Prostate gland (tissue), 2 donors: ENCODE measurements around the gene NOVA2.

Experiments
- CTCF ChIP-seq, 4 experiments: fragments of 200-600 bp in 2 of 4; fragments of 450-650 bp in 2 of 4; sonication (generic) in 2 of 4; IDR thresholded peaks; 1 replicate in 3 of 4; 2 replicates in 1 of 4; pipeline ENCODE4 v1.5.1; 2016 to 2019; ENCODE audit warnings: antibody characterized with exemption in 4 of 4, mild to moderate bottlenecking in 2 of 4, moderate library complexity in 2 of 4
- POLR2A ChIP-seq: fragments of 450-650 bp; IDR thresholded peaks from one replicate; pipeline ENCODE4 v1.6.1; 2016; ENCODE audit warnings: antibody characterized with exemption, mild to moderate bottlenecking
- POLR2AphosphoS5 ChIP-seq: sonication (generic); formaldehyde crosslinking; IDR thresholded peaks from one replicate; pipeline ENCODE4 v1.6.1; 2017; ENCODE audit warnings: antibody characterized with exemption

GRCh38 chr19:46015687-46016425 lies 42.2 kb upstream of the NOVA2 start:
- TF ChIP-seq CTCF (IDR thresholded peaks at IDR 0.05) (no peak), POLR2A (no peak), POLR2AphosphoS5 (no peak)
